ENCODE results near the gene SMYD3. TPM values are rescaled to one million over a fixed set of nuclear protein-coding genes. Genes with fewer than 3 reads are reported as not detected.

SMYD3 gene
- total RNA-seq, 4 donors from 2014 or later, result 11.6 to 26.9 (median 18.3) TPM

GRCh38 chr1:246043556-246043955 is 463.5 kb downstream of the SMYD3 start:
- TF ChIP-seq EP300 (IDR thresholded peaks at IDR 0.05), result no peak
- TF ChIP-seq POLR2AphosphoS5 (IDR thresholded peaks at IDR 0.05), result no peak
- TF ChIP-seq, protein P1, sequence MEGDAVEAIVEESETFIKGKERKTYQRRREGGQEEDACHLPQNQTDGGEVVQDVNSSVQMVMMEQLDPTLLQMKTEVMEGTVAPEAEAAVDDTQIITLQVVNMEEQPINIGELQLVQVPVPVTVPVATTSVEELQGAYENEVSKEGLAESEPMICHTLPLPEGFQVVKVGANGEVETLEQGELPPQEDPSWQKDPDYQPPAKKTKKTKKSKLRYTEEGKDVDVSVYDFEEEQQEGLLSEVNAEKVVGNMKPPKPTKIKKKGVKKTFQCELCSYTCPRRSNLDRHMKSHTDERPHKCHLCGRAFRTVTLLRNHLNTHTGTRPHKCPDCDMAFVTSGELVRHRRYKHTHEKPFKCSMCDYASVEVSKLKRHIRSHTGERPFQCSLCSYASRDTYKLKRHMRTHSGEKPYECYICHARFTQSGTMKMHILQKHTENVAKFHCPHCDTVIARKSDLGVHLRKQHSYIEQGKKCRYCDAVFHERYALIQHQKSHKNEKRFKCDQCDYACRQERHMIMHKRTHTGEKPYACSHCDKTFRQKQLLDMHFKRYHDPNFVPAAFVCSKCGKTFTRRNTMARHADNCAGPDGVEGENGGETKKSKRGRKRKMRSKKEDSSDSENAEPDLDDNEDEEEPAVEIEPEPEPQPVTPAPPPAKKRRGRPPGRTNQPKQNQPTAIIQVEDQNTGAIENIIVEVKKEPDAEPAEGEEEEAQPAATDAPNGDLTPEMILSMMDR (IDR thresholded peaks at IDR 0.05), result no peak
- no peak for TF ChIP-seq POLR2A (IDR thresholded peaks at IDR 0.05)
- Histone ChIP-seq H3K4me3 (no peak overlapping the region), H3K9me3 (no peaks in the 10 kb centered on the region), H3K27me3 (no peaks in the 10 kb centered on the region), H3K4me1 (no peaks in the 10 kb centered on the region), H3K27ac (no peak overlapping the region), H3K36me3 (no peaks in the 10 kb centered on the region)
- WGBS, 2 donors (ENCODE audit: low coverage in 1 of 2), result 66 to 80% methylated on average over 4 to 5 of the region's 5 CpGs
- ATAC-seq, result no peak

GRCh38 chr1:246041360-246041759 is 465.7 kb downstream of the SMYD3 start:
- H3K27ac ChIP-seq, result no peak overlapping the region
- H3K4me3 ChIP-seq, result no peak overlapping the region
- H3K36me3 ChIP-seq, result no peaks in the 10 kb centered on the region
- ATAC-seq, result no peak
- no peaks in the 10 kb centered on the region for H3K27me3 ChIP-seq
- H3K9me3 ChIP-seq, result no peaks in the 10 kb centered on the region
- H3K4me1 ChIP-seq, result no peaks in the 10 kb centered on the region
- 92 to 96% methylated on average over 4 to 5 of the region's 5 CpGs for WGBS, 2 donors (ENCODE audit: low coverage in 1 of 2)
- TF ChIP-seq EP300 (IDR thresholded peaks at IDR 0.05) (no peak), POLR2A (IDR thresholded peaks at IDR 0.05) (no peak), POLR2AphosphoS5 (IDR thresholded peaks at IDR 0.05) (no peak)
- TF ChIP-seq, protein P1 (IDR thresholded peaks at IDR 0.05), result no peak

GRCh38 chr1:246040200-246040890 is 466.7 kb downstream of the SMYD3 start:
- ATAC-seq, result no peak
- Histone ChIP-seq H3K27ac (no peak overlapping the region), H3K27me3 (no peaks in the 10 kb centered on the region), H3K4me3 (no peak overlapping the region), H3K36me3 (no peaks in the 10 kb centered on the region), H3K9me3 (no peaks in the 10 kb centered on the region), H3K4me1 (peaks cover 0 to 3% (median 0%) of the 10 kb centered on the region in 3 donors)
- WGBS, 2 donors (ENCODE audit: low coverage in 1 of 2), result 77 to 85% methylated on average over 13 to 14 of the region's 15 CpGs
- no peak for TF ChIP-seq POLR2A (IDR thresholded peaks at IDR 0.05)
- TF ChIP-seq, protein P1 (IDR thresholded peaks at IDR 0.05), result no peak
- no peak for TF ChIP-seq EP300 (IDR thresholded peaks at IDR 0.05)
- TF ChIP-seq POLR2AphosphoS5 (IDR thresholded peaks at IDR 0.05), result no peak

DNA sequence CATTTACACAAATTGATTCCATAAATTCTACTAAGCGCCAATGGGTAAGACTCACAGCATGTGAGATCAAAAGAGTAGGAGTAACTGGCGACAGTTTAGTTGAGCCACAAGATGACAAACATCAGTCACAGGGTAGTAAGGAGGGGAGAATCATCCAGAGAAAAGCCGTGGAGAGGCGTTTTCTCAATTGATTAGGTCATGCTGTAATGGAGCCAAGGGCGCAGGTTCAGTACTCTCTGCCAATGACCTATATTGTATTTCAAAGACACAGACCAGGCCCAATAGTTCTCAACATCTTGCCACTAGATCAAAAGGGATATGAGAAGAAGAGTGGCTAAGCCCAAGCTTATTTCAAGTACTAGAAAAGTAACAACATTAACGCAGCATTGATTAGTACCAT is 467.5 kb downstream of the SMYD3 start:
- no peak for ATAC-seq
- Histone ChIP-seq H3K27me3 (no peaks in the 10 kb centered on the region), H3K4me3 (no peak overlapping the region), H3K4me1 (peaks cover 0 to 11% (median 0%) of the 10 kb centered on the region in 3 donors), H3K9me3 (no peaks in the 10 kb centered on the region), H3K27ac (no peak overlapping the region), H3K36me3 (no peaks in the 10 kb centered on the region)
- no peak for TF ChIP-seq POLR2A (IDR thresholded peaks at IDR 0.05)
- TF ChIP-seq EP300 (IDR thresholded peaks at IDR 0.05), result no peak
- no peak for TF ChIP-seq POLR2AphosphoS5 (IDR thresholded peaks at IDR 0.05)
- TF ChIP-seq, protein P1 (IDR thresholded peaks at IDR 0.05), result no peak
- 77 to 88% methylated on average over 6 of the region's 6 CpGs for WGBS, 2 donors (ENCODE audit: low coverage in 1 of 2)

DNA sequence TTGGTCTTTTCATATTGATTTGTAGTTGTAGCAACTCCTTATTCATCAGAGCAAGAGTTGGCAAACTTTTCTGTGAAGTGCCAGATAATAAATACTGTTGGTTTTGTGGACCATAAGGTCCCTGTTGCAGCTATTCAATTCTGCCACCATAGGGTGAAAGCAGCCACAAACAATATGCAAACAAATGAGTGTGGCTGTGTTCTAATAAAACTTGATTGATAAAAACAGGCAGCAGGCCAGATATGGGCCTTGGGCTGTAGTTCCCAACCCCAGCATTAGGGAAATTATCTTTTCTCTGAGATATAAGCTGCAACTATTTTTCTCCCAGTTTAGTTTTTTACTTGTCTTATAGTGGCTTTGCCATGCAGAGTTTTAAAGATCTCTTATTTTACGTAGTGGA is 469.2 kb downstream of the SMYD3 start:
- H3K4me3 ChIP-seq, result no peak overlapping the region
- H3K27ac ChIP-seq, result no peak overlapping the region
- no peaks in the 10 kb centered on the region for H3K9me3 ChIP-seq
- no peaks in the 10 kb centered on the region for H3K36me3 ChIP-seq
- TF ChIP-seq EP300 (IDR thresholded peaks at IDR 0.05) (no peak), POLR2AphosphoS5 (IDR thresholded peaks at IDR 0.05) (no peak), POLR2A (IDR thresholded peaks at IDR 0.05) (no peak)
- TF ChIP-seq, protein P1 (IDR thresholded peaks at IDR 0.05), result no peak
- 91 to 100% methylated on average over 1 of the region's 1 CpG for WGBS, 2 donors (ENCODE audit: low coverage in 1 of 2)
- peaks cover 0 to 13% (median 0%) of the 10 kb centered on the region in 3 donors for H3K4me1 ChIP-seq
- H3K27me3 ChIP-seq, result no peaks in the 10 kb centered on the region
- no peak for ATAC-seq

Measured in gastroesophageal sphincter (tissue), 4 donors.